ENCODE data around the gene SMIM21.

Gene SMIM21

DNA sequence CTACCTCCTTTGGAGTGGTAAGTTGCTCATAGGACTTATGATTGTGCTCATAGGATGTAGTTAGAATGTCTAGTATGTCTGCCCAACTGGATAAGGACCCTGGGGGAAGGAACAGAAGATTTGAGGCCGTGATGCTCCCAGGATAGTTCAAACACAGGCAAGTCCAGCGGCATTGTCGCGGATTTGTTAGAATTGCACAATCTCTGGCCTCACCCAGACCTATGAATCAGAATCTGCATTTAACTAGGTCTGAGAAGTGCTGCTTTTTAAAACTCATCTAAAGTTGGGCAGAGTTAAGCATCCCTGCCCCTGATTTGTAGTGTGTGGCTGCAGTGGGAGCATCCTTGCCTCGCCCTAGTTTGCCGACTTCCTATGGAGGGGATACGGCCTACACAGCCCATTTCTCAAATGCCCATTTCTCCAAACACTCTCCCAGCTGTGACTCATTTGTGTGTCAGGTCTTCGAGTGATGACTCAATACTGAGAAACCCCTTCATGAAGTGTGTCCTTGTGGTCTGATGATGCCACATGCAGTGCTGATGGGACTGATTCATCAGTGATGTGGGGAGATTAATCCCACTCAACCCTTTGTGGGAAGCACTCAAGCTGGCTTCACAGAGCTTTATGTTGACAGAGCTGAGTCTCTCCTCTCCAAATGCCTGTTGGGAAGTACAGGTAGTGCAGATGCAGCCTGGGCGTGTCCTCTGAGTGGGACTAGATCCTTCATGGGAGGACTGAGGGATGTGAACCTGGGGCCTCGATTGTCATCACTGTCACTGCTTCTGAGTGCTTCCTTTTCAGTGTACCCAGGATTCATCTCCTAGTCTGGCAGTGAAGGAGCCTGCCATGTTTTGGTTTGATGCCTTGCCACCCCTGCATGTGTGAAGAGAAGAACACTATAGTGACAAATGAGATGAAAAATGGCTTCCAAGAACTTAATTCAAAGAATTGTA, 18.7 kb downstream of the SMIM21 start:
- DNase-seq (ENCODE audit: low read depth): no peak

GRCh38 chr18:75407468-75408437, 19.8 kb downstream of the SMIM21 start:
- no peak for TF ChIP-seq CTCF (IDR thresholded peaks at IDR 0.05; ENCODE audit: control insufficient read depth, extremely low read depth, insufficient read depth)
- DNase-seq (ENCODE audit: low read depth): no peak
- H3K4me3 ChIP-seq (ENCODE audit: low read depth, low read length): no peak overlapping the region

More for the DNA sequence above, 18.7 kb downstream of the SMIM21 start:
- H3K4me3 ChIP-seq (ENCODE audit: low read depth, low read length): no peak overlapping the region
- no peak for TF ChIP-seq CTCF (IDR thresholded peaks at IDR 0.05; ENCODE audit: control insufficient read depth, extremely low read depth, insufficient read depth)

- no peak for DNase-seq (ENCODE audit: low read depth)
- H3K4me3 ChIP-seq (ENCODE audit: low read depth, low read length): no peak overlapping the region
- TF ChIP-seq CTCF (IDR thresholded peaks at IDR 0.05; ENCODE audit: control insufficient read depth, extremely low read depth, insufficient read depth): no peak
Measured at GRCh38 chr18:75406491-75407445, 20.7 kb downstream of the SMIM21 start.

DNA sequence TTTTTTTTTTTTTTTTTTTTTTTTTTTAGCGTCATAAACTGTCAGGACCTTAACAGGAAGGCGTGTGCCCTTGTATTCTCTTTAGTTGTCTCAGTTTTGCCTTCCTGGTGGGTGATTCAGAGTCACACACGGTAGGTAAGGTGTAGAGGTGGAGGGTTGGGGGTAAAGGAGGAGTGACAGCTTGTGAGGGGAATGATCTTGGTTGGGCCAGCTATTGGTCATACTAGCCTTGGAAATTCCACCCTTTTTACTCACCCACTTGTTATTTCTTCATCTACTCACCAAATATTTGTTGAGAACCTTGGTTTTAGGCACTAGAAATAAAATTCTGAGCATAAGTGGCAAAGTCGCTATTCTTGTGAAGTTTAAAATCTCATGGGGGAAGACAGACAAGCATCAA, 22.2 kb downstream of the SMIM21 start:
- TF ChIP-seq CTCF (IDR thresholded peaks at IDR 0.05; ENCODE audit: control insufficient read depth, extremely low read depth, insufficient read depth): no peak
- H3K4me3 ChIP-seq (ENCODE audit: low read depth, low read length): no peak overlapping the region
- DNase-seq (ENCODE audit: low read depth): no peak

DNA sequence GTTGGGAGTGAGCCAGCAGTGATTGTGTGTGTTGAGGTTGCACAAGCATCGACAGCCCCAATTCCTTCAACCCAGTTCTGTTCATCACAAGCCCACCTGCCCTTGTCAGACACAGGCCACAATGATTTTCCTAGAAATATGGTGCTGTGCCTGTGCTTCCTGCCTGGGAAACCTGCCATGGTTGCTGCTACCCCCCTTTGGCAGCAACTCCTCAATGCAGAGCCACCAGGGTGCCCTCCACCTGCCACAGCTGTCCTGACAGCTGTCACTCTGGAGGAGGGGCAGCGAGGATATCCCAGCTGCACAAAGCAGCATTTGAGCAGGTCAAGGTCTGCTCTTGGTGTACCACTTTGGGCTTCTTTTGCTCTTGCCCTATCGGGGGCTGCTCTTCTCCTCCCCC, 27.1 kb downstream of the SMIM21 start:
- DNase-seq (ENCODE audit: low read depth): no peak

More for the DNA sequence above, 27.1 kb downstream of the SMIM21 start:
- no peak for TF ChIP-seq CTCF (IDR thresholded peaks at IDR 0.05; ENCODE audit: control insufficient read depth, extremely low read depth, insufficient read depth)
- H3K4me3 ChIP-seq (ENCODE audit: low read depth, low read length): no peak overlapping the region
